ENCODE measurements around the gene BICC1.

BICC1 gene

DNA sequence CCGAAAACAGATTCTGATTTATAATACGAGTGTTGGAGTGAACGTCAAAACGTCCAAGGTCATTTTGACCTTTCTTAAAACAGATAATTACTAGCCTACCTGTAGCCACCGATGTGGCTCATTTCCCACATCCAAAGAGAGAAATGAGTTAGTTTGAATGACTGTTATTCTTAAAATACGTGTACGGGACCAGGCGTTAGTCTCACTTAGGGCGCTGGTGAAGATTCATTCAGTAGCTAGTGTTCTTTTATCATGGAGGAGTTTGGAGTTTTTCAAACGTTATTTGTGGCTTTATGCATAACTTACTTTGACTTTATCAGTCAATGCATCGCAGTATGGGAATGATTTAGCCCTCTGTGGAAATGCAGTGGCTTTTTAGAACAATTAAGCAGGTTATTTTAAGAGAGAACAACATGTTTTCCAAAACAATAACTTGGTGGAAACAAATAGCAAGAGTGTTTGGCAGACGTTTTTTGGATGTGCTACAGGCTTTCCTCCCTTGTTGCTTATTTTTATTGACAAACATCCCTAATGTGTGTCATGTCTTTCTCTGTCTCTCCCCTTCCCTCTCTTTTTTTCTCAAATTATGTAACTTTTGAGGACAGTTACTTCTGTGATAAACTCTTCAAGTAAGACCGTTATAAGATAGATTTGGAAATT lies 1.6 kb downstream of the BICC1 start:
- TF ChIP-seq, protein P1, sequence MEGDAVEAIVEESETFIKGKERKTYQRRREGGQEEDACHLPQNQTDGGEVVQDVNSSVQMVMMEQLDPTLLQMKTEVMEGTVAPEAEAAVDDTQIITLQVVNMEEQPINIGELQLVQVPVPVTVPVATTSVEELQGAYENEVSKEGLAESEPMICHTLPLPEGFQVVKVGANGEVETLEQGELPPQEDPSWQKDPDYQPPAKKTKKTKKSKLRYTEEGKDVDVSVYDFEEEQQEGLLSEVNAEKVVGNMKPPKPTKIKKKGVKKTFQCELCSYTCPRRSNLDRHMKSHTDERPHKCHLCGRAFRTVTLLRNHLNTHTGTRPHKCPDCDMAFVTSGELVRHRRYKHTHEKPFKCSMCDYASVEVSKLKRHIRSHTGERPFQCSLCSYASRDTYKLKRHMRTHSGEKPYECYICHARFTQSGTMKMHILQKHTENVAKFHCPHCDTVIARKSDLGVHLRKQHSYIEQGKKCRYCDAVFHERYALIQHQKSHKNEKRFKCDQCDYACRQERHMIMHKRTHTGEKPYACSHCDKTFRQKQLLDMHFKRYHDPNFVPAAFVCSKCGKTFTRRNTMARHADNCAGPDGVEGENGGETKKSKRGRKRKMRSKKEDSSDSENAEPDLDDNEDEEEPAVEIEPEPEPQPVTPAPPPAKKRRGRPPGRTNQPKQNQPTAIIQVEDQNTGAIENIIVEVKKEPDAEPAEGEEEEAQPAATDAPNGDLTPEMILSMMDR (conservative IDR thresholded peaks at IDR 0.05; ENCODE audit: low read depth, low read length): no peak
- no peak for DNase-seq (ENCODE audit: low read depth)
- H3K4me3 ChIP-seq (ENCODE audit: low read depth, low read length): peak overlapping the region; percentile 80

DNA sequence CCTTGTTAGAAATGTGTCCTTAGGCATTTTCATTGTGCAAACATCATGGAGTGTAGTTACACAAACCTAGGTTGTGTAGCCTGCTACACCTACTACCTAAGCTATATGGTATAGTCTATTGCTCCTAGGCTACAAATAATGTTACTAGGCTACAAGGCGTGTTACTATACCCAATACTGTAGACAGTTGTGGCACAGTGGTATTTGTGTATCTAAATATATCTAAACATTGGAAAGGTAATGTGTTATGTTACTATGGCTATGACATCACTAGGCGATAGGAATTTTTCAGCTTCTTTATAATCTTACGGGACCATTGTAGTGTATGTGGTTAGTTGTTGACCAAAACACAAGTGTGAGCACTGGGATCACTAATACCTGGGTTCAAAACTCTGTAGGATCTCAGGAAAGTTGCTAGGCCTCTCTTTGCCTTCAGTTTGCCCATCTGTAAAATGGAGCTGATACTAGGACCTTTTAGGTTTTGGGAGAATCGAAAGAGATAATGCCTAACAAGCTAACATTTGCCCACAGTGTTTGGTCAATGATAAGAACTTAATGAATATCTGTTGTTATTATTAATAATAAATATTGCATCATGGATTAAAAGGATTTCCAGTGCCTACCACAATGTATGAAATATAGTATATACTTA lies 2.7 kb downstream of the BICC1 start:
- peak overlapping the region; percentile 80 for H3K4me3 ChIP-seq (ENCODE audit: low read depth, low read length)
- TF ChIP-seq, protein P1 (conservative IDR thresholded peaks at IDR 0.05; ENCODE audit: low read depth, low read length): no peak
- no peak for DNase-seq (ENCODE audit: low read depth)

DNA sequence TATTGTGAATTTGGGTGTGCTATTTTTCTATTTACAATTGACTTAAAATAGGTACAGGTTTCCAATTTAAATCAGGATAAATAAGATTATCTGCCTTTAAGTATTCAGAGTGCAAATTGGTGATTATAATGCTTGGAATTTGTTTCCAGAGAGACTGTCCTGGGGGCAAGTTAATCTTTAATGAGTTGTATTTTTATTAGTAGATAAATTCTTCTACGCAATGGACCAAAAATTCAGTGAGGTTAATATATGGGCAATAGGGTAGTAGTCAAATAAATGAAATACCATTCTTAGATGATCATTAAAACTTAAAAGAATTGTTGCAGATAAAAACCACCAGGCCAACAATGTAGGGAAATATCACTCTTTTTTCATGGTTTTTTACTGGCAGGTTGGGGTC lies 3.4 kb downstream of the BICC1 start:
- H3K4me3 ChIP-seq (ENCODE audit: low read depth, low read length): no peak overlapping the region
- no peak for DNase-seq (ENCODE audit: low read depth)
- TF ChIP-seq, protein P1 (conservative IDR thresholded peaks at IDR 0.05; ENCODE audit: low read depth, low read length): no peak

DNA sequence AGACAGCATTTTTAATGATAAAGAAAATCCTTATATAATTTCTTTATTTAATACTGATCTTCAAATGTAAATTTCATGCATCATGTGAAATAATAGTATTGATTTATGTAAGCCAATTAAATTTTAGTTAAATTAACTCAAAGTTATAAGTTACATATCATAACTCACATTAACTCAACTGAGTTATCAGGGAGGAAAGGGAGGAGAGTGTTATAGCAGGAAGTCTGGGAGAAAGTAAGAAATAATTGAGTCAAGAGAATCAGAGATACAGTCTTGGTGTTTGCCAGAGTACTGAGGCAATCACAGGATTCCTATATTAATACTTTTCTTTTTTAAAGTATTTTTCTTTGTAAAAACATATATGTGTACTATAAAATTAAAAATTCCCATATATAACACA lies 4.0 kb downstream of the BICC1 start:
- DNase-seq (ENCODE audit: low read depth): no peak
- no peak overlapping the region for H3K4me3 ChIP-seq (ENCODE audit: low read depth, low read length)
- TF ChIP-seq, protein P1 (conservative IDR thresholded peaks at IDR 0.05; ENCODE audit: low read depth, low read length): no peak

DNA sequence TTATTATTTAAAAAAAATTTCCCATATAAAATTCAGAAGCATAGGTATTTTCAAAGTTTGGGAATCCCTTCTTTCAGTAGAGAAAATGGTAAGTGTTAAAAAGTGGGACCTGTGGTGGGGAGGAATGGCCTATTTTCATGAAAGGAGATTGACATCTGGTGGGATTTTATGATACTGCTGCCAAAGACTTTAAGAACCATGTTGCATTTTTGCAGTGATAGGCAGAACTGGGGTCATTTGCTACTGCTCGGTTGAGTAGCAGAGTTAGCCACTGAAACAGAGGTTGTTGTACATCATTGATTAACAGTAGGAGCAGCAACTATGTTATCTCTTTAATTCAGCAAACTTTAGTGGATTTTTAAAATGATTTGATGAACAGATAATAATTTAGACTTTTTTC lies 4.4 kb downstream of the BICC1 start:
- no peak overlapping the region for H3K4me3 ChIP-seq (ENCODE audit: low read depth, low read length)
- DNase-seq (ENCODE audit: low read depth): no peak
- TF ChIP-seq, protein P1 (conservative IDR thresholded peaks at IDR 0.05; ENCODE audit: low read depth, low read length): peak; percentile 16

DNA sequence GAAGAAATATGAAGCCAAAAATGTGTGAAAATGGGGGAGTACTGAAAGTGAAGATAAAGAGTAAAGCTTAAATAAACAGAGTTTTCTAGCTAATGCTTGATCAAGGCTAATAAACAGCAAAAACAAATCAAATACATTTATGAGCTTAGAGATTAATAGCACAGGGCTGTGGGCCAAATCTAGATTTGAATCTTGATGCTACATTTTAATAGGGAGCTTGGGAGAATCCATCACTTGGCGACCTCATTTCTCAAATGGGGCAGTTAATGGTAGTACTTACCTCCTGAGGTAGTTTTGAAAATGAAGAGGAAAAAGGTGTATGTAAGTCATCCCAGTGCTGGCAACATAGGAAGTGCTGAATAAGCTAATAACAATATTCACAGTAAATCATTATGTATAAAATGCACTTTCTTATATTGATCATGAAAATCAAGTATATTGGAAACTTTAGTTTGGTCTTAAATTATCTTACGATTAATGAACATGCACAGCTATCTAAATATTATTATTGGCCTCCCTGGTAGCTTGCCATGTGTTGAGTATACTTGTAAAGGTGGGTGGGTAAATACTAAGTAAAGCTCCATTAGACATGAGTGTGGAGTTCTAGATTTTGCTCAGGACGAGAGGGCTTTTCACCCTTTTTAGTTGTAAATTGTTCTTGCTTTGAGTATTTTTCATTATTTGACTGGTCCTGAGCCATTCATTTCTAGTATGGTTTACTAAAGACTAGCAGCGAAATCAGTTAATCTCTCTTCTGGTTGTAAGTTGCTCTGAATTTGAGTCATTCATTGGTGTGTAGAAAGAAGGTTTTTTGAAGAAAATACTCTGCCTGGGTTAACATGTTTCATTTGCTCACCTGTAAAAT lies 5.1 kb downstream of the BICC1 start:
- TF ChIP-seq, protein P1 (conservative IDR thresholded peaks at IDR 0.05; ENCODE audit: low read depth, low read length): no peak
- no peak for DNase-seq (ENCODE audit: low read depth)
- H3K4me3 ChIP-seq (ENCODE audit: low read depth, low read length): no peak overlapping the region
